CMK (cell line): ENCODE results near the gene RS1.

Experiments
- DNase-seq: peaks from one replicate; pipeline ENCODE4 v3.0.0-alpha.2; 2010; ENCODE audit warnings: low read depth

The RS1 gene

GRCh38 chrX:18672008-18672407 lies at the start of gene RS1:
Gene RS1, minus strand, starts transcription at chrX:18672108. Its CDS starts 40 bp downstream, at chrX:18672068.
- DNase-seq = no peak

GRCh38 chrX:18719852-18720251 lies 47.9 kb upstream of the RS1 start:
- DNase-seq = no peak

GRCh38 chrX:18714910-18715309 lies 43.0 kb upstream of the RS1 start:
- DNase-seq = no peak

GRCh38 chrX:18709833-18710232 lies 37.9 kb upstream of the RS1 start:
- no peak for DNase-seq

- no peak for DNase-seq
Measured at GRCh38 chrX:18707426-18708049, 35.6 kb upstream of the RS1 start, which contains the start of gene PPEF1. Gene PPEF1, plus strand, starts transcription at chrX:18707645. Its CDS starts 136 bp downstream, at chrX:18707781.

- DNase-seq = no peak
Measured at GRCh38 chrX:18702362-18703195, 30.7 kb upstream of the RS1 start.

GRCh38 chrX:18701621-18702361 lies 29.9 kb upstream of the RS1 start:
- no peak for DNase-seq

GRCh38 chrX:18698737-18699650 lies 27.1 kb upstream of the RS1 start:
- DNase-seq = no peak

- DNase-seq = no peak
Measured at GRCh38 chrX:18696653-18697052, 24.7 kb upstream of the RS1 start.

- DNase-seq = no peak
Measured at GRCh38 chrX:18692541-18692940, 20.6 kb upstream of the RS1 start.

GRCh38 chrX:18691431-18691830 lies 19.5 kb upstream of the RS1 start:
- no peak for DNase-seq

GRCh38 chrX:18687856-18688495 lies 16.1 kb upstream of the RS1 start:
- DNase-seq = no peak

- no peak for DNase-seq
Measured at GRCh38 chrX:18682979-18683387, 11.1 kb upstream of the RS1 start.

- no peak for DNase-seq
Measured at GRCh38 chrX:18681996-18682395, 10.1 kb upstream of the RS1 start.

- DNase-seq = peak; percentile 51
Measured at GRCh38 chrX:18677161-18677869, 5.4 kb upstream of the RS1 start.

GRCh38 chrX:18676470-18676869 lies 4.6 kb upstream of the RS1 start:
- DNase-seq = no peak

- no peak for DNase-seq
Measured at GRCh38 chrX:18676050-18676449, 4.1 kb upstream of the RS1 start.

GRCh38 chrX:18674788-18675735 lies 3.2 kb upstream of the RS1 start:
- DNase-seq = no peak

GRCh38 chrX:18674417-18674787 lies 2.5 kb upstream of the RS1 start:
- DNase-seq = no peak
